GM23338 (cell line): ENCODE results near the gene CACHD1. TPM values are rescaled to one million over a fixed set of nuclear protein-coding genes. Genes with fewer than 3 reads are reported as not detected.
A peak's percentile ranks its signal among the peaks of the same experiment; 100 is the strongest.

Experiments
- ATAC-seq: fragments of 200-7000 bp; cut with Tn5 transposase; 3 replicates; pipeline ENCODE4 v1.9.1; 2020
- DNase-seq: peaks from one replicate; pipeline ENCODE4 v3.0.0-alpha.2; 2015; ENCODE audit warnings: low spot score
- H2AFZ ChIP-seq: fragments of 200-600 bp; sonication (generic); 2 replicates; pipeline ENCODE4 v1.8.0; 2016; ENCODE audit warnings: antibody characterized with exemption, mild to moderate bottlenecking, moderate library complexity
- H3F3A ChIP-seq: fragments of 200-600 bp; sonication (generic); replicated peaks from 2 replicates; pipeline ENCODE4 v1.8.0; 2017; ENCODE audit warnings: antibody characterized with exemption, mixed run types, low read depth
- H3K27ac ChIP-seq: fragments of 200-600 bp; sonication (generic); 2 replicates; pipeline ENCODE4 v1.6.1; 2016; ENCODE audit warnings: low read depth
- H3K27me3 ChIP-seq: fragments of 200-600 bp; sonication (generic); 2 replicates; pipeline ENCODE4 v1.8.0; 2016; ENCODE audit warnings: mild to moderate bottlenecking, mixed run types, moderate library complexity; ENCODE audit not compliant: insufficient read depth
- H3K36me3 ChIP-seq: fragments of 200-600 bp; sonication (generic); 2 replicates; pipeline ENCODE4 v1.8.0; 2016; ENCODE audit warnings: mild to moderate bottlenecking; ENCODE audit not compliant: insufficient read depth
- H3K4me1 ChIP-seq: fragments of 200-600 bp; sonication (generic); 2 replicates; pipeline ENCODE4 v1.8.0; 2016; ENCODE audit warnings: mild to moderate bottlenecking, moderate library complexity; ENCODE audit not compliant: insufficient read depth
- H3K4me2 ChIP-seq: fragments of 200-600 bp; sonication (generic); 2 replicates; pipeline ENCODE4 v1.7.1; 2017; ENCODE audit warnings: mixed run types
- H3K4me3 ChIP-seq: fragments of 200-600 bp; sonication (generic); 2 replicates; pipeline ENCODE4 v1.6.1; 2016; ENCODE audit warnings: mixed run types
- H3K79me2 ChIP-seq: fragments of 200-600 bp; sonication (generic); replicated peaks from 2 replicates; pipeline ENCODE4 v1.8.0; 2017; ENCODE audit warnings: mild to moderate bottlenecking; ENCODE audit not compliant: insufficient read depth
- H3K9me2 ChIP-seq: fragments of 200-600 bp; sonication (generic); 2 replicates; pipeline ENCODE4 v1.8.0; 2017; ENCODE audit not compliant: insufficient read depth
- H4K20me1 ChIP-seq: fragments of 200-600 bp; sonication (generic); replicated peaks from 2 replicates; pipeline ENCODE4 v1.8.0; 2017; ENCODE audit warnings: mild to moderate bottlenecking; ENCODE audit not compliant: insufficient read depth
- H3K27ac Mint-ChIP-seq: 2 replicates; pipeline ENCODE4 v1.8.0; 2020; ENCODE audit warnings: inconsistent platforms, mild to moderate bottlenecking, moderate library complexity, mixed read lengths
- H3K27me3 Mint-ChIP-seq: 3 replicates; pipeline ENCODE4 v1.8.0; 2022; ENCODE audit warnings: low read depth, mild to moderate bottlenecking, moderate library complexity, mixed read lengths, inconsistent platforms; ENCODE audit not compliant: insufficient read depth, poor library complexity
- H3K36me3 Mint-ChIP-seq: 3 replicates; pipeline ENCODE4 v1.8.0; 2021; ENCODE audit warnings: low read depth, mild to moderate bottlenecking, inconsistent platforms, moderate library complexity, mixed read lengths
- H3K4me1 Mint-ChIP-seq: 3 replicates; pipeline ENCODE4 v1.8.0; 2020; ENCODE audit warnings: mild to moderate bottlenecking, inconsistent platforms, mixed read lengths
- H3K4me3 Mint-ChIP-seq: 3 replicates; pipeline ENCODE4 v1.8.0; 2021; ENCODE audit warnings: moderate library complexity, mild to moderate bottlenecking, inconsistent platforms, mixed read lengths
- H3K9me3 Mint-ChIP-seq: 3 replicates; pipeline ENCODE4 v1.8.0; 2020; ENCODE audit warnings: moderate library complexity, mild to moderate bottlenecking, inconsistent platforms, mixed read lengths
- EZH2 ChIP-seq: fragments of 200-600 bp; sonication (generic); IDR thresholded peaks from one replicate; pipeline ENCODE4 v1.8.0; 2017; ENCODE audit warnings: antibody characterized with exemption, mild to moderate bottlenecking, low read depth; ENCODE audit not compliant: unreplicated experiment
- NANOG ChIP-seq: IDR thresholded peaks from 2 replicates; pipeline ENCODE4 v1.6.1; 2016; ENCODE audit warnings: antibody characterized with exemption, borderline replicate concordance
- STAT1 ChIP-seq: IDR thresholded peaks from one replicate; pipeline ENCODE4 v1.6.1; 2016; ENCODE audit warnings: antibody characterized with exemption; ENCODE audit not compliant: unreplicated experiment
- ZNF114 ChIP-seq: fragments of 250-450 bp; sonication (Bioruptor Pico); IDR thresholded peaks from 2 replicates; pipeline ENCODE4 v1.5.0; 2020; ENCODE audit warnings: mild to moderate bottlenecking, moderate library complexity
- ZNF462 ChIP-seq: fragments of 250-450 bp; sonication (Bioruptor Pico); IDR thresholded peaks from 2 replicates; pipeline ENCODE4 v1.5.0; 2020; ENCODE audit warnings: mild to moderate bottlenecking, moderate library complexity
- polyA plus RNA-seq: library from polyadenylated mRNA; unstranded; fragments of >200 nt; fragmentation: Nextera tagmentation; extraction: Ambion mirVana; gene quantifications from 2 replicates; pipeline ENCODE4 v1.2.1, GENCODE V29; 2016
- total RNA-seq: library from RNA; depleted of rRNA; stranded (reverse); fragments of >200 nt; shearing (Covaris generic); gene quantifications from 2 replicates; pipeline ENCODE4 v1.2.3, GENCODE V29; 2014

CACHD1 gene
- total and polyA plus RNA-seq, 2 experiments from 2014 or later = 12.6 to 43.7 TPM

GRCh38 chr1:64490213-64490818, 20.4 kb downstream of the CACHD1 start:
- TF ChIP-seq STAT1 = no peak
- TF ChIP-seq ZNF462 = no peak
- H3K9me3 Mint-ChIP-seq = no peaks in the 10 kb centered on the region
- Histone ChIP-seq H3F3A (no peaks in the 10 kb centered on the region), H3K9me2 (no peaks in the 10 kb centered on the region), H3K4me3 (no peak overlapping the region), H3K36me3 (no peaks in the 10 kb centered on the region), H4K20me1 (peaks cover 4% of the 10 kb centered on the region; the same call in 1 of the 2 replicates), H3K4me1 (peaks cover 81% of the 10 kb centered on the region), H3K27ac (no peak overlapping the region), H3K27me3 (no peaks in the 10 kb centered on the region), H2AFZ (no peak overlapping the region), H3K4me2 (0 out of 2 replicates have a peak overlapping the region, but pooled peaks have one; percentile 40), H3K79me2 (peaks cover 91% of the 10 kb centered on the region)
- DNase-seq = no peak
- ATAC-seq = no peak
- H3K4me3 Mint-ChIP-seq = no peak overlapping the region
- peaks cover 5% of the 10 kb centered on the region for H3K27me3 Mint-ChIP-seq
- H3K27ac Mint-ChIP-seq = peak overlapping the region; percentile 26; the same call in 1 of the 2 replicates
- H3K4me1 Mint-ChIP-seq = peaks cover 75% of the 10 kb centered on the region
- no peaks in the 10 kb centered on the region for H3K36me3 Mint-ChIP-seq

GRCh38 chr1:64492424-64492823, 22.5 kb downstream of the CACHD1 start:
- H2AFZ ChIP-seq = no peak overlapping the region
- Mint-ChIP-seq H3K36me3 (no peaks in the 10 kb centered on the region), H3K4me3 (no peak overlapping the region), H3K4me1 (peaks cover 86% of the 10 kb centered on the region), H3K27ac (no peak overlapping the region; the same call in 1 of the 2 replicates), H3K9me3 (no peaks in the 10 kb centered on the region), H3K27me3 (peaks cover 2% of the 10 kb centered on the region)
- H3F3A ChIP-seq = no peaks in the 10 kb centered on the region
- no peaks in the 10 kb centered on the region for H3K36me3 ChIP-seq
- peak overlapping the region; percentile 90; the same call in 1 of the 2 replicates for H3K27ac ChIP-seq
- H3K9me2 ChIP-seq = no peaks in the 10 kb centered on the region
- peak overlapping the region; percentile 30 for H3K4me2 ChIP-seq
- H3K27me3 ChIP-seq = no peaks in the 10 kb centered on the region
- H3K4me1 ChIP-seq = peaks cover 83% of the 10 kb centered on the region
- ATAC-seq (no peak), DNase-seq (no peak)
- H4K20me1 ChIP-seq = no peaks in the 10 kb centered on the region; the same call in 1 of the 2 replicates
- no peak overlapping the region for H3K4me3 ChIP-seq
- peaks cover 83% of the 10 kb centered on the region for H3K79me2 ChIP-seq
- no peak for TF ChIP-seq ZNF462
- no peak for TF ChIP-seq NANOG
- TF ChIP-seq ZNF114 = no peak
- no peak for TF ChIP-seq EZH2
- TF ChIP-seq STAT1 = no peak
